Endometrium (tissue), 2 donors: ENCODE data around the gene SIM2.

Experiments used
- FAIRE-seq: peaks from 2 replicates; lab custom pipeline; 2012; peaks lifted over from hg19 to GRCh38; lab: Jason Lieb, UNC
- donor health status: control.
- donor health status: control.

Gene SIM2

GRCh38 chr21:36741506-36741905 lies 42.6 kb downstream of the SIM2 start:
- FAIRE-seq = no peak

- FAIRE-seq = no peak
Observed at GRCh38 chr21:36743008-36743407, 44.1 kb downstream of the SIM2 start.

- FAIRE-seq = no peak
Observed at GRCh38 chr21:36743446-36743845, 44.5 kb downstream of the SIM2 start.

- FAIRE-seq = no peak
Observed at GRCh38 chr21:36744190-36744559, 45.3 kb downstream of the SIM2 start.

- no peak for FAIRE-seq
Observed at GRCh38 chr21:36744560-36745231, 45.8 kb downstream of the SIM2 start.

- no peak for FAIRE-seq
Observed at GRCh38 chr21:36745459-36745858, 46.5 kb downstream of the SIM2 start.

- FAIRE-seq = no peak
Observed at GRCh38 chr21:36747041-36747814, 48.3 kb downstream of the SIM2 start.

GRCh38 chr21:36747815-36748383 lies 49.0 kb downstream of the SIM2 start:
- no peak for FAIRE-seq

GRCh38 chr21:36749935-36750575 lies 51.1 kb downstream of the SIM2 start:
- no peak for FAIRE-seq

- no peak for FAIRE-seq
Observed at GRCh38 chr21:36750576-36750959, 51.7 kb downstream of the SIM2 start.

GRCh38 chr21:36751383-36751782 lies 52.5 kb downstream of the SIM2 start:
- no peak for FAIRE-seq

GRCh38 chr21:36753556-36753955 lies 54.6 kb downstream of the SIM2 start:
- no peak for FAIRE-seq

- no peak for FAIRE-seq
Observed at GRCh38 chr21:36754241-36754898, 55.5 kb downstream of the SIM2 start.

- no peak for FAIRE-seq
Observed at GRCh38 chr21:36756527-36756926, 57.6 kb downstream of the SIM2 start.

GRCh38 chr21:36757196-36757595 lies 58.3 kb downstream of the SIM2 start:
- no peak for FAIRE-seq

- no peak for FAIRE-seq
Observed at GRCh38 chr21:36759348-36760083, 60.6 kb downstream of the SIM2 start.

- no peak for FAIRE-seq
Observed at GRCh38 chr21:36761685-36762084, 62.8 kb downstream of the SIM2 start.

GRCh38 chr21:36762642-36763041 lies 63.7 kb downstream of the SIM2 start:
- FAIRE-seq = no peak

- FAIRE-seq = no peak
Observed at GRCh38 chr21:36763305-36763704, 64.4 kb downstream of the SIM2 start.

- no peak for FAIRE-seq
Observed at GRCh38 chr21:36765229-36765628, 66.3 kb downstream of the SIM2 start.

- FAIRE-seq = no peak
Observed at GRCh38 chr21:36766511-36766910, 67.6 kb downstream of the SIM2 start.

- no peak for FAIRE-seq
Observed at GRCh38 chr21:36767096-36767495, 68.2 kb downstream of the SIM2 start.
